Eye (tissue), 1 donor: ENCODE results near the gene FGGY.
A peak's percentile ranks its signal among the peaks of the same experiment; 100 is the strongest.

Experiments
- DNase-seq: peaks from one replicate; pipeline ENCODE4 v3.0.0-alpha.2; 2015

Gene FGGY

DNA sequence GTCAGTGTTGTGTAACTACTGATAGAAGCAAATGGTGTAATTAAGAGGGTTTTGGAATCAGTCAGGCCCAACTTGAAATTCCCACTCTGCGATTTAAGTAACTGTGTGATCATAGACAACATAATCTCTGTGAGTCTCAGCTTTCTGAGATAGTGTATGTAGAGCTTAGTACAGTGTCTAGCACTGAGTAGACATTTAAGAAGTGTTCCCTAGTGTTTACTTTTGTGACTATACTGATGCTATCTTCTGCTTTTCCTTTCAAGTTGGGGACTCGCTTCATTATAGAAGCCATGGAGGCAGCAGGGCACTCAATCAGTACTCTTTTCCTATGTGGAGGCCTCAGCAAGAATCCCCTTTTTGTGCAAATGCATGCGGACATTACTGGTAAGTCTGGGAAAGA is 370.1 kb downstream of the FGGY start:
- DNase-seq = no peak

DNA sequence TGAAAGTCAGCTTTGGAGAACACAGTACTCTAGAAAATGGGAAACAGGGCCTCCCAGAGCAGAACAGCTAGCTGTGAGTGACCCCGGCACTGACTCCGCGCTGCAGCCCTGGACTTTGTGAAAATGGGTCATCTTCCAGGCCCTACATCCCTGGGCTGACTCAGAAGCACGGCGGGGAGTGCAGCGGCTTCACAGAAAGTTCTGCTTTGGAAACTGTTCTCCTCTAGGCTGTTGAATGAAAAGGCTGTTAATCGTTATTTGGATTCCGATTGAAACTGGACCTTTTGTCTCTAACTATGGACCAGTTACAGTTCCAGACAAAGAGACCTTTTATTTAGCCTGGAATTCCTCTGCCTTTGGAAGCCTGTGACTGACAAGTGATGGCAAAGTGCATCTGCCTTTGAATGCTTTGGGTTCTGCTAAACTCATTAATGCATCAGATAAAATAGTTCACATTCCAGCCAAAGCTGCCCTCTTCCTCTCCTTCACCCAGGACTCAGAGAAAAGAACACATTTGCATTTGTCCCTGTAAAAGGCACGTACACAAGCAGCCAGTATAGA is 372.9 kb downstream of the FGGY start:
- peak; percentile 86 for DNase-seq

DNA sequence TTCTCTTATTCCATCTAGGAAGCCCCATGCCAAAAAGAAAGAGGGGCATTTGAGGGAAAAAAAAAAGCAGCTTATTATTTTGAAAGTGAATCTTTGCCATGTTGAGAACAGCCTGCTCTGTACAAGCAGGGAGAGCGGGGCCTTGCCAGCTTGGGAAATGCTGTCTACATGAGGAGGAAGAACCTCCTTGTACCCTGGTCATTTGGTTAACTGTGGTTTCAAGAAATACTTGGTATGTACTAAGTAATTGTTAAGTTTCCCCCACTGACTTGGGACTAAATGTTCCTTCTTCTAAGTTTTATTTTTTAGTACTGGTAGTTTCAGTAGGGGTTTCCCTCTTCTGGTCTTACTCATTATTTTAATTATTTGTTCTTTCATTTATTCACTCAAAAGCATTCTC is 373.8 kb downstream of the FGGY start:
- DNase-seq = no peak

DNA sequence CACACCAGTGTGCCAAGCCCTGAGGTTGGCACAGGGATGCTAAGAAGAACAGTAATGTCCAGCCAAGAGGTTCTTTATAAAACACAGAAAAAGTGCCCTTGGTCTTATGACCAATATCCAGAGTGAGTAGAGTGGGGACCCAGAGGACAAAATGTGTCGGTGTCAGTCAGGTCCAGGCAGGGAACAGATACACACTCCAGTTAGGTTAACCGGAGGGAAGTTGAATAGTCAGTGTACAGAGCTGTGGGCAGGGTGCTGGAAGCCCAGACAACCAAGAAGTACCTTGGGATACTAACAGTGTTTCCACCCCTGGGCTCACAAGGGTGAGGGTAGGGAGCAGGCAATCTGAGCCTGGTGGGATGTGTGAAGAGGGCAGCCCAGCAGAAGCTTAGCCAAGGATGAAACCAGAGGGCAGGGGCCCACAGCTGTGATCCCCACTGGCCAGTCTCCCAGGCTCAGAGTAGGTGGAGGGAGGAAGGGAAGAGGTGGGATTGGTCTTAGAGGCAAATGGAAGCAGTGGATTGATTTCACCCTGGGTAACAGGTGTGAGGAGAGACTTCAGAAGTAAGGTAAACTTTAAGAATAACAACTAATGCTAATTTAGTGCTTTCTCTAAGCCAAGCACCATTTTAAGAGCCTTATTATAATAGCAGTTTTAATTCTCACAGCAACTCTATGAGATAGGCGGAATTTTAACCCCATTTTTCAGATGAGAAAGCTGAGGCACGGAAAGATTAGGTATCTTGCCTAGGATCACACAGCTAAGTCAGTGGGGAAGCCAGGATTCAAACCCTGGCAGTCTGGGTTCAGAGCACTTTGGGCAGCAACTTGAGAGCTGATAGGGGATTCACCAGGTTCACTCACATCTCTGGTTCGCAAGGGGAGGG is 374.4 kb downstream of the FGGY start:
- no peak for DNase-seq

DNA sequence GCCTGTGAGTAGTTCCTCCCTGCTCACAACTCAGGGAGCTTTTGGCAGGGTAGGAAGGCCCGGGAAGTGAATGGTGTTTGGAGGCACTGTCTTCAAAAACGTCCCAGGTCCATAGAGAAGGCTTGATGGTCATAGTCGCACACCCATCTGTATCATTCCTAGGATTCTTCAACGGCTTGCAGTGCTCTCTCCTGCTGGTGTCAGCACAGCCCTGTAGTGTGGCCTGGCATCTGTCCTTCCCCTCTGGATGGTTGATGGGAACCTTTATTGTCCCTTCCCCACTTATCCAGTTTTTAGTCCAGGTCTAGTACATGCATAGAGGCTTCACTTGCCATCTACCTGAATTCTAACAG is 375.0 kb downstream of the FGGY start:
- no peak for DNase-seq

DNA sequence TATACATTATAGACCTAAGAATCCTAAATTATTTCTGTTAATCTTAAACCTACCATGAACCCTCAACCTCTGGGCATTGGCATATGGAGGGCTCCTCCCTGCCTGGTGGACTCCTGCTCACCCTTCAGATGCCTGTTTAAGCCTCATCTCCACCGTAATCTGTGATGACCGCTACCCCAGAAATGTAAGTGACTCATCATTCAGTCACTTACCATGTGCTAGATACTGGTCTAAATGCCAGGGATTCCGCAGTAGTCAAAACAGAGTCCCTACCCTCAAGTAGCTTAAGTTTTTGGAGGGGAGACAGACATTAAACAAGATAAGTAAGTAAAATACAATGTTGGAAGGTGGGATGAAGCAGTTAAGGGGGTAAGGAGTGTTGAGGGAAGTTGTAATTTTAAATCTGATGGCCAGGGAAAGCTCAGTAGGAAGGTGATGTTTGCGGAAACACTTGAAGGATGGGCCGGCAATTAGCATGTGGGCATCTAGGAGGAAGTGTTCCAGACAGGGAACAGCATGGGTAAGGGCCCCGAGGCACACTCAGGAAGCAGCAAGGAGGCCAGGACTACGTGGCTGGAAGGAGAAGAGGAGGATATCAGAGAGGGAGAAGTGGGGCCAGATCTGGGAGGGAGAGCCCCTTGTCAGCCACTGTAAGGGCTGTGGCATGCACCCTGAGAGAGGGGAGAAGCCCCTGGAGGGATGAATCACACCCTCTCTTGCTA is 376.1 kb downstream of the FGGY start:
- DNase-seq = no peak

DNA sequence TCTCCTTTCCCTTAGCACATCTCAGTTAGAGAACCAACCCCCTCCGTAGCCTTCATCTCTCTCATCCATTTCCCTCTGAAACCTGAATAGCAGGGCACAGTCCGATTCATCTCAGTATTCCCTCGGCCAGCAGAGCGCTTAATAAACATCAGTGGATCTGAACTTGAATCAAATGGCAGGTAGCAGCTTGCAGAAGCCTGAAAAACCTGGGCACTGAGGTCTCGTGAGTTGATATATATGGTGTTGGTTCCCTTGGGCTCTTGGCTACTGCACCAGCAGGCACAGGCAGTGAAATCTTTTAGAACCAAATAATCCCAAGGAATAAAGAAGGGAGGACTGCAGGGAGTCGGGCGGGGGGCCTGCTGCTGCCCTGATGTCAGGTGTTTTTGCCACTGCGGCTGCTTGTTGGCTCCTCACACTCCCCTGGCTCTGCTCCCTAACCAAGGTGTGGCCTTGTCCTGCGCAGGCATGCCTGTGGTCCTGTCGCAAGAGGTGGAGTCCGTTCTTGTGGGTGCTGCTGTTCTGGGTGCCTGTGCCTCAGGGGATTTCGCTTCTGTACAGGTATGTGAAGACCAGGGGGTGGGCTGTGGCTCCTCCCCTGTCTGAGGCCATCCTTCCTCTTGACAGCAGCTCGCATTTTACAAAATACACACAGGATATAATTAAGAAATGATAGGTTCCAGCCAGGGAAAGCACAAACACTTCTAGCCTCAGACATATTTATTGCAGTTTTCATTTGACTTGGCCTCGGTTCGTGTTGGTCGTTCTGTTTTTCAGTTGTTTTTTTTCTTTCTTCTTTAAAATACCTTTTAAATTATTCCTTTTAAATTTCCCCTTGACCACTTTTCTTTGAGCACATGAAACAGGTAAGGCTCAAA is 376.9 kb downstream of the FGGY start:
- no peak for DNase-seq

DNA sequence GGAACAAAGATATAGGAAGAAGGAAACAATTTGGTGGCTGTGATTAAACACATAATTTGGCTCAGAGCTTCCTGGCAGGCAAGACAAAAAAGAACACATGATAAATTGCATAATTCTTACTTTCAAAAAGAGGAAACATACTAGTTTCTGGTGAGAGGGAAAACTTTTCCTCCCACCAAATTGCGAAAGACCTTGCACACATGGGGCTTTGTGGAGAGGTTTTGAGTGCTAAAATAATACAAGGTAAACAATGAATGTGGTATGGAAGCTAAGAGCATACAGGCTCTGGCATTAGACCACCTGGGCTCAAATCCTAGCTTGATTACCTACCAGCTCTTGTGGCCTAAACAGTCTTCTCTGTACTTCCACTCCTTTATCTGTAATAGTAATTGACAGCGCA is 377.7 kb downstream of the FGGY start:
- no peak for DNase-seq

DNA sequence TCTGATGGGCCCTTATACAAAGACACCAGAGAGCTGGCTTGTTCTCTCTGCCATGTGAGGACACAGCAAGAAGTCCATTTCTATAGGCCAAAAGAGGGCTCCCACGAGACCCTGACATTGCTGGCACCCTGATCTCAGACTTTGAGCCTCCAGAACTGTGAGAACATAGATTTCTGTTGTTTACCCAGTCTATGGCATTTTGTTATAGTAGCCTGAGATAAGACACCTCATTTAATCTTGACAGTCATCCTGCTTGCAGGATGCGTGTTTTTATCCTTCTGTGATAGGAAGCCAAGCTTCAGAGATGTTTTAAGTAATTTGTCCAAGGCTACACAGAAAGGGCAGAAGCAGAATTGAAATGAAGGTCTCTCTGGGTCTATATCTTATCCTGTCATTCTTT is 379.0 kb downstream of the FGGY start:
- no peak for DNase-seq

DNA sequence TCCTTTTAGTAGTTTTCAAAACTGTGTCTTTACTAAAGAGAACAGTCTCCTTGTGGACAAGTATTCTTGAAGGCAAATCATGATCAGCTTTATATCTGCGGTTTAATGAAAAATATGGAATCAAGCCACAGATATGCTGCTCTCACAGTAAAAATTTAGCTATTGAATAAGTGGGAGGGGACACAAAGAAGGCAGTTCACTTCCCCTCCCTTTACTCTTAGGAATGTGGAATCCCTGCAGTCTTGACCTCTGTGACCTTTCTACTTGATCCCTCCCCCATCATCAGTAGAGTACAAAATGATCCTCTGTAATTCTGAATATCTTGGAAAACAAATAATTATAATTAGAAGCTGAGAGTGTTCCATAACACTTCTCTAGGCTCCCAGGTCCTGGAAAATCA is 381.1 kb downstream of the FGGY start:
- peak; percentile 59 for DNase-seq

DNA sequence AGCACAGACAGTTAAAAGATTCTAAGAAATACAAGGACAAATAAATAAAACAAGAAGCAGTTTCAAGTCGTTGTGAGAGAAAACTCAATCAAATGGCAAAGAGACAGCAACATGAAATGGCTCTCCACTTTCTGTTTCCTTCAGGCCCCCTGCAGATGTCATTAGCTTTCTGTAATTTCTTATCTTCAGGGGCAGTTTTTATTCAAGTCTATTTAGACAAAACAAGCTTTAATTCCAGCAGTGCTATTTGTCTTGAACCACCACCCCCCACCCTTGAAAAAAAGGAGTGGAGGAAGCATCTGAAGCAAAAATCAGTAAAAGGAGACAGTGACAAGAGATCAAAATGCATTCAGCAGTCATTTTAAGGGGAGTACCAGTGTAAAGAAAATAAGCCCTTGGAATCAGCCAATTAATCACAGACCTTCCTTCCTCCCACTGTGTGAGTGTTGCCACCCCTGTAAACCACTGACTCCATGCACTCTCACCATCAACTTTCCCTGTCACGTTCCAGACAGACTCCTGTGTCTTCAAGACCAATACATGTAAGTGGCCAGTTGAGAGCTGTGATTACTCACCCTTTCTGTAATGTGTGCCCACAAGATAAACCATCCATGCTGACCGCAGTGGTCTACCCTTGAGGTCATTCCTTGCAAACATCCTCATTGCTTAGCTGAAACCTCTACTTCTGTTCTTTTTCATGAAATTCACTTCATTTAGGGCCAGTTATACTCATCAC is 381.8 kb downstream of the FGGY start:
- peak; percentile 73 for DNase-seq

DNA sequence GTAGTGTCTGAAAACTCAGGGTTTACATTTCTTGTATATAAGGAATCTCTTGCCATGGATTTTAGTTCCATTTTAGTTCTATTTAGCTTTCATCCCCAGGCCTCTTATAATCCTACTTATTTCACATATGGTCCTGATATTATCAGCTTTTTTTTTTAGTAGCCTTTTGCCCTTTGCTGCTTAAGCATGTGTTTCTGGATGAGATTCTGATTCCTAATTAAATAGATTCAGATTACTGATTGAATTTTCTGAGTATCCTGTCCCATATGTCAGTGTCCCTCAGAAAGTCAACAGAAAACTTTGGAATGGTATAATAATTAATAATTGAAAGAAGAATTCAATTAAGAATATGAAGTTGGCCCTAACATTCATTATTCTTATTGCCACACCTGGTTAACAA is 383.1 kb downstream of the FGGY start:
- no peak for DNase-seq

DNA sequence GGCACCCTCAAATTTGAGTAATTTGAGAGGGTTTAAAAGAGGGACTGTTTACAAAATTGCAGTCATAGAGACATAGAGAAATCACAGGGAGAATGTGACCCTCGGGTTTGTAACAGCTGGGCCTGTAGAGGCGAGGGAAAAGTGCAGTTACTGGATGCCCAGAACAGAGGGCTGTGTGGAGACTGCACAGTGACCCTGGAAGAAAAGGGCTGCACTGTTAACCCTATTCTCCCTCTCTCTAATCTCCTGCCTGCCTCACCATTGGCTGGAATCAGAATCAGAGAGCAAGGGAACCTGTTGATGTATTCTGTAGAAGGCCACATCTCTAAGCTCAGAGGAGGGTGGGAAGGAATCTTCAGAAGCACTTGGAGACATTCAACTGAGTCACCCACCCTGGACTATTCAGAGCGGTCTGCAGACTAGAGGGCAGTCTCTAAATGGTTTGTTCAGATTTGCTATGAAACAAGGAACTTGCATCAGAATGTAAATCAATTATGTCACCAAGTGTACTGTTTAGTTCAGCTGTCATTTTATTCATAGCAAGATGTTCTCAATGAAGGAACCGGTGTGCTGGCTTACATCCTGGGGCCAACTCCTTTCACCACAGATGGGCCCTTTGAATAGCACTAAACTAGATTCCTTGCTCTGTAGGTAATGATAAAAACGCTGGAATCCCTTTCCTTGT is 385.6 kb downstream of the FGGY start:
- no peak for DNase-seq

DNA sequence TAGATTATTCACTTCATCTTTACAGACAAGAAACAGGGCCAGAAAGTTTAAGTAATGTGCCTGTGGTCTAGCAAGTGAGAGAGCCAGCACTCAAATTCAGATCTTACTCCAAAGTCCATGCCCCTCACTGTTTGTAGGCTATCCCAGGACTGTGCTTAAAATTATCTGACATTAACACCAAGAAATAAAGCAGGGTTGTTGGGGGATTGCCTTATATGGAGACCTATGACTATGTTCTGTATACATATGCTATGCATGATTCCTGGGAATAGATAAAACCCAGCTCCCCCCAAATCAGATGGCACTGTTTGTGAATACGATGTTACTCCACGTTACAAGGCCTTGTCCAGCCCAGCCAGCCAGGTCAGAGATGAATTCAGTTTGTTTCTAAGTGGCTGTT is 386.3 kb downstream of the FGGY start:
- DNase-seq = no peak

DNA sequence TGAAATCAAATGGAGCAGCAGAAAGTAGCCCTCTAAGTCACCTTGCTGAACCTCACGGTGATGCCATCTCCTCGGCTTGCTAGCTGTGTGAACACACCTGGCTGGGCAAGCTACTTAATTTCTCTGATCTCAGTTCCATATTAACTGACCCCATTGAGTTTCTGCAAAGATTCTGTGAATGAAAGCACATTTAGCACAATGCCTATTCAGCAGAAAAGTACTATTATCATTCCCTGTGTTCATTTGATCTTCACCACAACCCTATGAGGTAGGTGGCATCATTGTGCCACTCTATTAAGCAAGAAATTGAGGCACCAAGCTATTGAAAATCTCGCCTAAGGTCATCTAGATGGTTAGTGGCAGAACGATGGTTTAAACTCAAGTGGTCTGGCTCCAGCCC is 387.8 kb downstream of the FGGY start:
- DNase-seq = no peak

DNA sequence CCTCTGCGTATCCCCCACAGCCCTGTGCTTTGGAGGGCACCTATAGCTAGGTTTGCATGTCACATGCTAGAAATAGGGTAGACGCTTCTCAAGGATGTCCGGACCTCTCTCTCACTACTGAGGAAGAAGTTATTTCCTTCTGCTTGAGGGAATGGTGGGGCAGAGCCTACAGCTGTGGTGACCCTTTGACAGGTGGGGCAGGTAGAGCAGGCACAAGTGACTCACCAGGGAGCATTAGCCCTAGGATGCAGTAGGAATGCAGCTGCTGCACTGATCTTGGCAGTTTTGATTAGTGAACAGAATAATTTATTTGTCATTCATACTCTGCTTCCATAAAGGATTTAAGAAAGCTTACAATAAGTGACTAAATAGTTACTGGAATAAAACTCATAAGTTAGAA is 388.2 kb downstream of the FGGY start:
- no peak for DNase-seq

DNA sequence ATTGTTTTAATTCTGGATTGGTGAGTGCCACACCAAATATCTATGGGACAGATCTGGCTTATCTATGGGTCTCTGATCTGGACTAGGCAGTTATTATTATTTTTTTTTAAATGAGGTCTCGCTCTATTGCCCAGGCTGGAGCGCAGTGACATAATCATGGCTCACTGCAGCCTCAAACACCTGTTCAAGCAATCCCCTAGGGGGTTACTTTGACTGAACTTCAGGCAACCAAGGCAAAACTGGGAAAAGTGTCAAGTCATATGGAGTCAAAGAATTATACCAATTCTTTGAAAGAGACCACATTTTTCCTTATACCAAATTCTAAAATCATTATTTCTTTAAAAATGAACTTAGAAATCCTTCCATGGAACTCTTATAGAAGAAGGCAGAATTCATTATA is 388.8 kb downstream of the FGGY start:
- no peak for DNase-seq

DNA sequence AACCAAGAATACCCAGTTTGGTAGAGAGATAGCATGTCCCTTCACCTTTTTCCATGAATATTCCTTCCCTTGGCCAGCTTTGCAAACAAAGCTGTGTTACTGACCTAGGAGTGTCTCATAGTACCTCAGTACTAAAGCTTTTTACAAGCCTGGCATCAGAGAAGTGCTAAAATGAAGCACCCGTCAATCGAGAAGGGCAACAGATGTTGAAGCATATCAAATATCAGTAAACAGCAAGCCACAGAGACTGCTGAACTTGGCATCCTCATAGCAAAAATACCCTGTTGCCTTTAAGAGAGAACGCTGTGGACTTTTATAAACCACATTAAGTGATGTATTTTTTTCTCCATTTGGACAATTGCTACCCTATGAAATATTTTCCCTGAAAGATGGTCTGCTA is 389.3 kb downstream of the FGGY start:
- no peak for DNase-seq

DNA sequence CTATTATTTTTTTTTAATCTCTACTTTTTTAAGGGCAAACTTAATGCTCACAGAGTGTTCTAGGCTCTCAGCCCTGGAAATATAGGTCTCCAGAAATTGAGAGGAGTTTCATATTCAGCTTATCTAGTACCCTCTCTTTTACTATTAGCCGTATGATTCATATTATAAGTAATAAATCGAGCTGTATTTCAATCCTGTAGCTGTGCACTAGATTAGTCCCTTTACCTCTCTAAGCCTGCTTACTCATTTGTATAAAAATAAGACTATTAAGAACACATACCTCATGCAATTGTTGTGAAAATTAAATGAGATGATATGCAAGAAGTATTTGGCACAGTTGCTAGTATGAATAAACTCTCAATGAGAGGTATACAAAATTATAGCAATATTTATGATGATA is 389.7 kb downstream of the FGGY start:
- no peak for DNase-seq

DNA sequence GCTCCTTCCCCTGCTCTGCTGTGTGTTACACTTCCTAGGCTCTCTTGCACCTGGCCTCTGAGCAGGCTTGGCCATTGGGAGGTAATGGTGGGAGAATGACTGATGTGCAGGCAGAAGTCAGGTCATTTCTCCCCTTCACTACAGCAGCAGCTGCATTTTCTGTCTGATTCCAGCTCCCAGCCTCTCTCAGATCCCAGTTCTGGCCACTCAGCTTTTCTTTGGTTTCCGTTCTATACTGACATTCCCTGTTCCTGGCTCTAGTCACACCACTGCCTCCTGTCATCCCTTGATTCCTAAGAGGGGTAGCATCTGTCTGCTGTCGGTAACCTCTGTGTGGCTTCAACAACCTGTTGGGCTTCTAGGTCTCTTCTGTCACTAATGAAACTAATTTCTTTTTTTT is 390.2 kb downstream of the FGGY start:
- no peak for DNase-seq

DNA sequence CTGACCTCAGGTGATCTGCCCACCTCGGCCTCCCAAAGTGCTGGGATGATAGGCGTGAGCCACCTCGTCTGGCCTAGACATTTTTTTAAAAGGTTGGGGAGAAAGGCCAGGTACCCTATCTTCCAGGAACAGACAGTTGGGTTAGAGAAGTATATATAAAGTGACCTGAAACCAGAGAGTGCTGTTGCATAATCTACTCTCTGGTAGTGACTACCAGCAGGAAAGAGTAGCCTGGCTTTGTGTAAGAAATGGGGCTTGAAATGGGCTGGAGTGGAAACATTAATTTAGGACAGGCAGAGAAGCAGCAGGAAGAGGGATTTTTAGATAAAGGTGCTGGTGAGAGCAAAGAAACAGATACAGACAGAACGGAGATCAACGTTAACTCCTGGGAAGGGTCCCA is 392.1 kb downstream of the FGGY start:
- DNase-seq = no peak

DNA sequence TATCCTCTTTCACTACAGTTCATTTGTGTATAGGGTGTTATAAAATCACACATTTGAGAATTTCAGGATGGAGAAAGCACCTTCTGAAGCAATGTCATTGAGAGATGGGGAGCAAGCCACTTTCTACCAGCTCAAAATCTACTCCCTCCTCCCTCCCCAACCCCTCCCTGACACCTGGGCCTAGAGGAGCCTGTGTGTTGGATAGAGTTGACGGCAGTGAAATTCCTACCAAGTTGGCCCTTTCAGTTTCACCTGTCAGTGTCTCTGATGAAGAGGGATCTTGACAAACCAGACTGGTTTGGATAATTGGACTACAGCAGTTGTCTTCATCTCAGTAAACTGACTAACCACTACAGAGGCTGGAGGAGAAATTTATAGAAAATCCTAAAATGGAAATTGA is 392.8 kb downstream of the FGGY start:
- DNase-seq = no peak
